WERI-Rb-1 (cell line): ENCODE data around the gene CCR6.

Experiments
- DNase-seq: peaks from one replicate; pipeline ENCODE4 v3.0.0-alpha.2; 2020
- H3K27ac ChIP-seq: fragments of 250-450 bp; sonication (Bioruptor Pico); 2 replicates; pipeline ENCODE4 v1.5.1; 2020; ENCODE audit warnings: mild to moderate bottlenecking, moderate library complexity
- H3K27me3 ChIP-seq: fragments of 250-450 bp; sonication (Bioruptor Pico); 2 replicates; pipeline ENCODE4 v1.5.1; 2021; ENCODE audit warnings: mild to moderate bottlenecking, low read depth, moderate library complexity; ENCODE audit not compliant: insufficient read depth, severe bottlenecking
- H3K36me3 ChIP-seq: fragments of 250-450 bp; sonication (Bioruptor Pico); 2 replicates; pipeline ENCODE4 v1.5.1; 2020; ENCODE audit warnings: mild to moderate bottlenecking, moderate library complexity
- H3K4me3 ChIP-seq: 2 replicates; pipeline ENCODE4 v1.5.1; 2011; ENCODE audit warnings: low read depth, mild to moderate bottlenecking, control low read depth, low read length
- H3K9me3 ChIP-seq: fragments of 250-450 bp; sonication (Bioruptor Pico); 2 replicates; pipeline ENCODE4 v1.5.1; 2021; ENCODE audit warnings: mild to moderate bottlenecking, moderate library complexity; ENCODE audit not compliant: severe bottlenecking
- CTCF ChIP-seq: IDR thresholded peaks from 2 replicates; pipeline ENCODE4 v1.5.1; 2011; ENCODE audit warnings: low read depth, mild to moderate bottlenecking, control low read depth, inconsistent platforms, low read length

CCR6 gene

GRCh38 chr6:167092672-167093339, 30.1 kb upstream of the CCR6 start:
- Histone ChIP-seq H3K9me3 (no peaks in the 10 kb centered on the region), H3K36me3 (no peaks in the 10 kb centered on the region), H3K27ac (no peak overlapping the region), H3K4me3 (no peak overlapping the region), H3K27me3 (no peaks in the 10 kb centered on the region)
- DNase-seq = no peak
- no peak for TF ChIP-seq CTCF

GRCh38 chr6:167093406-167093921, 29.4 kb upstream of the CCR6 start:
- H3K27ac ChIP-seq = no peak overlapping the region
- H3K9me3 ChIP-seq = no peaks in the 10 kb centered on the region
- H3K36me3 ChIP-seq = no peaks in the 10 kb centered on the region
- H3K4me3 ChIP-seq = no peak overlapping the region
- no peak for DNase-seq
- no peaks in the 10 kb centered on the region for H3K27me3 ChIP-seq
- no peak for TF ChIP-seq CTCF

- no peak overlapping the region for H3K4me3 ChIP-seq
- no peaks in the 10 kb centered on the region for H3K36me3 ChIP-seq
- no peak overlapping the region for H3K27ac ChIP-seq
- no peaks in the 10 kb centered on the region for H3K9me3 ChIP-seq
- no peak for DNase-seq
- TF ChIP-seq CTCF = no peak
- H3K27me3 ChIP-seq = no peaks in the 10 kb centered on the region
These were observed 28.9 kb upstream of the CCR6 start for GRCh38 chr6:167093922-167094432.

DNA sequence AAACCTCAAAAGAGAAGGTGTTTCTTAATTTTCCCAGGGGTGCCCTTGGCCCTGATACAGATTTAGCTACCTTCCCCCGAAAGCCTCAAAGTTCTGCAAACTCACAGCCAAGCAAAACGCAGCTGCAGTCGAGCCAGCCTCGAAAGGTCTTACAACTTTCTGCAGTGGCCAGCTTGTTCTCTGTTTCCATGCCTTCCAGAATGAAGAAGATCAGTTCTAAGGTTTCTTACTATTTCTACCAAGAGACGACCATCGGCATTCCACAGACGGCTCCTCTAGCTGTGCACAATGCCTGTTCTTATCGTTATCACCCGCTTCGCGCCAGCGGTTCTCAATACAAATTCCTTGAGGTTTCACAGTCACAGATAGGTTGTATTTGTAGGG, 28.5 kb upstream of the CCR6 start:
- no peak overlapping the region for H3K4me3 ChIP-seq
- H3K27me3 ChIP-seq = no peaks in the 10 kb centered on the region
- H3K9me3 ChIP-seq = no peaks in the 10 kb centered on the region
- no peak for DNase-seq
- H3K27ac ChIP-seq = no peak overlapping the region
- TF ChIP-seq CTCF = no peak
- no peaks in the 10 kb centered on the region for H3K36me3 ChIP-seq

- no peak overlapping the region for H3K4me3 ChIP-seq
These were observed 27.9 kb upstream of the CCR6 start for GRCh38 chr6:167094820-167095637.

More at GRCh38 chr6:167094820-167095637, 27.9 kb upstream of the CCR6 start:
- TF ChIP-seq CTCF = no peak
- Histone ChIP-seq H3K36me3 (no peaks in the 10 kb centered on the region), H3K27ac (no peak overlapping the region), H3K9me3 (no peaks in the 10 kb centered on the region), H3K27me3 (no peaks in the 10 kb centered on the region)
- no peak for DNase-seq
